HG02763 (cell line): ENCODE data around the gene FAM204A.

Experiments used
- ATAC-seq: cut with Tn5 transposase; IDR thresholded peaks from one replicate; pipeline ENCODE4 v1.9.1; 2021; ENCODE audit warnings: mild to moderate bottlenecking, moderate library complexity; ENCODE audit not compliant: unreplicated experiment

The FAM204A gene

GRCh38 chr10:118341791-118342637 is at the start of gene FAM204A:
Gene FAM204A (minus strand): TSS chr10:118342324. CDS start chr10:118336415, 5,909 bp downstream.
- peak; percentile 100 for ATAC-seq

GRCh38 chr10:118383699-118384098 is 41.6 kb upstream of the FAM204A start:
- ATAC-seq = no peak

- no peak for ATAC-seq
Measured at GRCh38 chr10:118383063-118383689, 41.1 kb upstream of the FAM204A start.

GRCh38 chr10:118374404-118374803 is 32.3 kb upstream of the FAM204A start:
- ATAC-seq = no peak

GRCh38 chr10:118373786-118374185 is 31.7 kb upstream of the FAM204A start:
- no peak for ATAC-seq

- no peak for ATAC-seq
Measured at GRCh38 chr10:118370499-118370898, 28.4 kb upstream of the FAM204A start.

GRCh38 chr10:118369641-118370205 is 27.6 kb upstream of the FAM204A start:
- no peak for ATAC-seq

- ATAC-seq = no peak
Measured at GRCh38 chr10:118365702-118366101, 23.6 kb upstream of the FAM204A start.

GRCh38 chr10:118362103-118362502 is 20.0 kb upstream of the FAM204A start:
- ATAC-seq = no peak

- ATAC-seq = no peak
Measured at GRCh38 chr10:118358327-118358726, 16.2 kb upstream of the FAM204A start.

- ATAC-seq = no peak
Measured at GRCh38 chr10:118357841-118358240, 15.7 kb upstream of the FAM204A start.

GRCh38 chr10:118356628-118357027 is 14.5 kb upstream of the FAM204A start:
- no peak for ATAC-seq

GRCh38 chr10:118355234-118355633 is 13.1 kb upstream of the FAM204A start:
- ATAC-seq = no peak

- no peak for ATAC-seq
Measured at GRCh38 chr10:118349235-118349634, 7.1 kb upstream of the FAM204A start.

- no peak for ATAC-seq
Measured at GRCh38 chr10:118343549-118343948, 1.4 kb upstream of the FAM204A start.

GRCh38 chr10:118343115-118343514 is 991 bp upstream of the FAM204A start:
- ATAC-seq = no peak

- no peak for ATAC-seq
Measured at GRCh38 chr10:118342638-118343020, 505 bp upstream of the FAM204A start.

GRCh38 chr10:118340486-118340885 is 1.6 kb downstream of the FAM204A start:
- no peak for ATAC-seq

GRCh38 chr10:118339111-118339510 is 3.0 kb downstream of the FAM204A start:
- ATAC-seq = no peak

- ATAC-seq = no peak
Measured at GRCh38 chr10:118337356-118337755, 4.8 kb downstream of the FAM204A start.

GRCh38 chr10:118333871-118334270 is 8.3 kb downstream of the FAM204A start:
- no peak for ATAC-seq
